CD4-positive, alpha-beta T cell treated with Interleukin-2 at 100 ng/mL for 4 hours (primary cell): ENCODE results near the gene ANKS1B.

Experiments used
- DNase-seq: peaks from one replicate; pipeline ENCODE4 v3.0.0-alpha.2; 2020; ENCODE audit warnings: low spot score

The ANKS1B gene

GRCh38 chr12:99959549-99960170, 25.1 kb downstream of the ANKS1B start:
- DNase-seq, result no peak

GRCh38 chr12:99957866-99958466, 26.8 kb downstream of the ANKS1B start:
- no peak for DNase-seq

GRCh38 chr12:99954724-99955123, 30.0 kb downstream of the ANKS1B start:
- no peak for DNase-seq

GRCh38 chr12:99948370-99948769, 36.4 kb downstream of the ANKS1B start:
- no peak for DNase-seq

DNA sequence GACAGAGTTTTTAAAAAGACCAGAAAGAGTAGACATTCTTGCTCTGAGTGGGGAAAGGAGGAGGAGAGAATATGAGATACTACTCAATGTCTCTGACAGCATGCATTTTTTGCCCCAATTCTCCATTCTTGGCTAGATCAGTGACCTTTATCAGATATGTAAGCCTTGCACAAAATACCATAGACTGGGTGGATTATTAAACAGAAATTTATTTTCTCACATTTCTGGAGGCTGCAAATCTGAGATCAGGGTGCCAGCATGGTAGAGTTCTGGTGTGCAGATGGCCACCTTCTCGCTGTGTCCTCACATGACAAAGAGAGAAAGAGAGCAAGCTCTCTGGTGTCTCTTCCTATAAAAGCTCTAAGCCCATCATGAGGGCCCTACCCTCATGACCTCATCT, 38.6 kb downstream of the ANKS1B start:
- no peak for DNase-seq

GRCh38 chr12:99935608-99936007, 49.1 kb downstream of the ANKS1B start:
- no peak for DNase-seq

- DNase-seq, result no peak
These were observed 58.1 kb downstream of the ANKS1B start for GRCh38 chr12:99926511-99927169.

- DNase-seq, result no peak
These were observed 64.3 kb downstream of the ANKS1B start for GRCh38 chr12:99920353-99920960.

DNA sequence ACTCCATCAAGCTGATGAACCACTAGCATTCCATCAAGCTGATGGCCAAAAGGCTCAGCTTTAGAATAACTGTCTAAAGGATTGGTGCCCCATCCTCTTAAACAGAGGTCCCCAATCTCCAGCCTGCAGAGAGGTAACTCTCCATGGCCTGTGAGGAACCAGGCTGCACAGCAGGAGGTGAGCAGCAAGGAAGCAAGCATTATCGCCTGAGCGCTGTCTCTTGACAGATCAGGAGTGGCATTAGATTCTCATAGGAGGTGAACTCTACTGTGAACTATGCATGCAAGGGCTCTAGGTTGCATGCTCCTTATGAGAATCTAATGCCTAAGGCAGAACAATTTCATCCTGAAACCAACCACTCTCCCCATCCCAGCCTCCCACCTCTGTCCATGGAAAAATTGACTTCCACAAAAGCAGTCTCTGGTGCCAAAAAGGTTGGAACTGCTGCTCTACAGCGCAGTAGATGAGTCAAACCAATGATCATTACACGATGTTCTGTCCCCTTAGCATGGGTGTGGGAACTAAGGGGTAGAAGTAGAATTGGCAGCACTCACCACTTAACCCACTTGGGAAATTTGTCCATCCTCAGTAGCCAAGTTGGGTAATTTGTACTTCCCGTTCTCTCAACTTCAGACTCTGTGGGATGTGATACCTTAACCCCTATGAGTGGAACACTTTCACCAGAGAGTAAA, 66.9 kb downstream of the ANKS1B start:
- no peak for DNase-seq

- DNase-seq, result no peak
These were observed 68.2 kb downstream of the ANKS1B start for GRCh38 chr12:99916555-99916954.

DNA sequence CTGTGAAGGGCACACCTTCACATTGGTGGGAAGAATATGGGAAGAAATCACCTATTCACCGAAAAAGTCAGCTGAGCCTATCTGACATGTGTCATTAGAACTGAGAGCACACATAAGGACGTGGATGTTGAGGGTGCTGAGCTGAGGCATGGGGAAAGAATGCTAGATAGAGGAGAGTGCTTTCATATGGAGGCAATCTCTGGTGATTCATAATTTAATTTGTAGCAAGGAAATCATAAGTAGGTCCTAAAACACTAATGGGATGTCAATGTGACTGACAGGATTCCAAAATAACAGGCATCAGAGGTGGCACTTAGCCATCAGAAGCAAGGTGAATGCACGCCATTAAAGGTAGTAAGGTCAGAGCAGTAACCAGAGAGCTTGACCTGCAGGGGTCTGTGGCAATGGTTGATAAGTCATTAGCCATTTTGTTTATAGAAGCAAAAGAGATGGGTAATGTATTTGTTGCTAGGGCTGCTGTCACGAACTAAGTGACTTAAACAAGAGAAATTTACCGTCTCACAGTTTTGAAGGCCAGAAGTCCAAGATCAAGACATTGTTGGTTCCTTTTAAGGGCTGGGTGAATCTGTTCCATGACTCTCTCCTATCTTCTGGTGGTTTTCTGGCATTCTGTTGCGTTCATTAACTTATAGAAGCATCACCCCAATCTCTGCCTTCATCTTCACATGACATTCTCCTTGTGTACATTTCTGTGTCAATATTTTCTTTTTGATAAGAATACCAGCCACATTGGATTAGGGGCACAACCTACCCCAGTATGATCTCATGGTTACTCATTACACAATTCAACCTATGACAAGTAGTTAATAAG, 69.3 kb downstream of the ANKS1B start:
- DNase-seq, result no peak

DNA sequence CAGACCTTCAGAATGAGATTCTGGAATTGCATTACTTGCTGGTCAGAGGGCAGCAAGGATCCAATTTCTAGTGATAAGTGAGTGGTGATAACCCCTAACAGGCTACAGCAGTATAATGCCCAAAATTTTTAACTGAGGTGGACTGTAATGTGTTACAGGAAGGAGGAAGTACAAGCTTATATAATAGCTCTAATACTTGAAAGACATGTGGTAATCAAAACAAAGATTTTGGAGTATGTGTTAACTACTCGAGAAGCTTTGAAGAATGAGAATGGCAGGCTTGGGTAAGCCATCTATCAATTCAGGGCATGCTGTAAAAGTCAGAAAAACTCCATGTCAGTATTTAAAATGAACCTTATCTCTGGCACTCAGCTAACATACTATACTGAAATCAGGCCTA, 70.5 kb downstream of the ANKS1B start:
- DNase-seq, result no peak

- no peak for DNase-seq
These were observed 72.8 kb downstream of the ANKS1B start for GRCh38 chr12:99911967-99912366.

DNA sequence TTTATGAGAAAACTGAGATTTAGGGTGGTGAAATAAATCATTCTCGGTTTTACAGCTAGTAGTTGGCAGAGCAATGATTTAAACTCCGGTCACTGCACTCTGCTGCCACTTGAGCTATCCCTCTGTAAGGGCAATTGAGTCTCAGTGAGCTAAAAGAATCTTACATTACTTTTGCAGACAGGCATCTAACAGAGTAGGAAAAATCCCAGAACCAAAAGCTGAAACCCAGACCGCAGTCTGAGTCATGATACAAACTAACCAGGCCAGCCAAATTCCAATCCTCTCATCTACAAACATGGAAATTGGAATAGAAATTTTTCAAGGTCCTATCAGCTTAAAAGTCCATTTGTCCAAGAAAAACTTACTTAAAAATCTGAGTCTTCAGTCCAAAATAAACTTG, 73.7 kb downstream of the ANKS1B start:
- no peak for DNase-seq

GRCh38 chr12:99910342-99910741, 74.4 kb downstream of the ANKS1B start:
- no peak for DNase-seq

DNA sequence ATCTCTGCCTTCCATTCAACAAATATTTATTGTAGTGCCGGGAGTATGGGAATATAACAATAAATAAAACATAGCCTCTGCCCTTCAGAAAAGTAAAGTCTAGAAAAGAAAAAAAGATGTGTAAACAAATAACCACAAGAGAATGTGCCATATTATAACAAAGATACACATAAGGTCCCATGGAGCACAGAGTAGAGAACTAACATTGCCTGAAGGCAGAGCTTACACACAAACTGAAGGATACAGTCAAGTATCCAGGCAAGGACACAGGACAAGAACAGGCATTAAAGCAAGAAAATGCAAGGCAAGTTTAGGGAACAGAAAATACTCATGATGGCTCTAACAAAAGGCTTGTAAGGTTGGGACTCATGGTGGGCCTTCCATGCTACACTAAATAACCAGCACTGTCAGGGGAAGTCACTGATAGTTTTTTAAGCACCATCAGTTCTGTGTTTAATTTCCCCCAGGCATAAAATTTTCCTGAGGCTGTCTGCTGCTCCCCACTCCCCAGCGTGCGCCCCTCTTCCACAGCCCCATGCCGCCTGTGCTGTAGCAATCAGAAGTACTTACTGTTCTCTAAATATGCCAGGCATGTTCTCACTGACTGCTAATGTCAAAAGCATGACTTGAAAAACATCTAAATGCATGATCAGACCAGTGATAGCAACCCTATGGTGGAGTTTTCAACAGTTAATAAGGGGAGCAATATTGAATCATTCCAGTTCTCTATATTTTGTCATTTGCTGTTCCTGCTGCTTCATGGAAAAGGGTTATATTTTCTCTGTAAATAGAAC, 77.8 kb downstream of the ANKS1B start:
- DNase-seq, result no peak

DNA sequence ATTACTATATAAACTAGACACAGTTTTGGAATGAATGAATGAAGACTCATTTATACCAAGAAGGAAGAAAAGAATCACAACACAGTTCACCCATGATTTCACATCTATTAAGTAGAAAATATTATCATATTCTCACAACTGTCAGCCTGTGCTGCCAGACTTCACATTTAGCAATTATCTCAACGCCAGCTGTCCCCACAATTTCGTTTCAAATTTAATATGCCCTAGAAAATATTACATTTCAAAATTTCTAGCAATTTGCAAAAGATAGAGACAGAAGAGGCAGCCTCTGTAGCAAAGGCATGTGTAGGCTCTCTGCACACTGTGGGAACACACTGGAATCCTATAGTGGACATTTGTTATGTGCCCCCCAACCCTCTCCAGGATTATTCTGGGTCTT, 83.6 kb downstream of the ANKS1B start:
- DNase-seq, result no peak

GRCh38 chr12:99898645-99899044, 86.1 kb downstream of the ANKS1B start:
- DNase-seq, result no peak

- DNase-seq, result no peak
These were observed 105.3 kb downstream of the ANKS1B start for GRCh38 chr12:99879439-99879838.

DNA sequence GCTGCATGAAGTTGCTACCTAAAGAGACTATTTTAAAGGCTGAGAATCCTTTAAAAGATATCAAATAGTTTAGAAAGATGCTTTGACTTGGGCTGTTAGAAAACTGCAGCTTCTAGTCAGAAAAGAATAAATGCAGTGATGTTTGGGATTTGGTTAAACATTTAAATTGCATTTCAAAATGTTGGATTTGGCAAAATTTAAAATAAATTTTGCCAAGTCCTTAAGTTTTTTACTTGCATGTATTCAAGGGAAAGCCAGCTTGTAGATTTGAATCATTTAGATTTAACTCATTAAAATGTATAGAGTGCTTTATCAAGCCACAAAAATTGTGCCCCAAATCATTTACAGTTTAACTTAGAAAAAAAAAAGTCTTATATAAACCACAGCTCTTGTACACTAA, 109.7 kb downstream of the ANKS1B start:
- DNase-seq, result no peak

GRCh38 chr12:99870085-99870484, 114.7 kb downstream of the ANKS1B start:
- no peak for DNase-seq
